GF-D8 (cell line): ENCODE data around the gene GDA.

Source experiments
- DNase-seq: peaks from one replicate; lab custom pipeline; 2025; lab: John Stamatoyannopoulos, UW

Gene GDA

GRCh38 chr9:72149231-72149975 lies at the start of gene GDA:
Gene GDA, plus strand, starts transcription at chr9:72149440. Its CDS starts 120 bp downstream, at chr9:72149560.
- DNase-seq, result no peak

DNA sequence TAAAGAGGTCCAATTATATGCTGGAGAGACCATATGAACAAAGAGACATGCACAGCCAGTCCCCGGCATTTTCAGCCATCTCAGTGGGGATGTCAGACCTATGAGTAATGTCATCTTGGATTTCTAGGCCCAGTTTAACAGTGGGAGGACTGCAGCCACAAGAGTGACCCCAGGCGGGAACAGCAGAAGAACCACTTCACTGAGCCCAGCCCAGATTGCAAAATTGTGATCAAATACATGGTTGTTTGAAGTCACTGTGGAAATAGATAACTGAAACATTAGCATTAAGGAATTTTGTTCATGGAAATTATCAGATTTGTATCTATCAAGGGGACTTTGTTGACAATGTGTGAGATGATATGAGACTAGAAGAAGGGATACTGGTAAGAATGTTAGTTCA lies 46.7 kb upstream of the GDA start:
- no peak for DNase-seq

- DNase-seq, result no peak
Measured at GRCh38 chr9:72113056-72113455, 36.2 kb upstream of the GDA start.

DNA sequence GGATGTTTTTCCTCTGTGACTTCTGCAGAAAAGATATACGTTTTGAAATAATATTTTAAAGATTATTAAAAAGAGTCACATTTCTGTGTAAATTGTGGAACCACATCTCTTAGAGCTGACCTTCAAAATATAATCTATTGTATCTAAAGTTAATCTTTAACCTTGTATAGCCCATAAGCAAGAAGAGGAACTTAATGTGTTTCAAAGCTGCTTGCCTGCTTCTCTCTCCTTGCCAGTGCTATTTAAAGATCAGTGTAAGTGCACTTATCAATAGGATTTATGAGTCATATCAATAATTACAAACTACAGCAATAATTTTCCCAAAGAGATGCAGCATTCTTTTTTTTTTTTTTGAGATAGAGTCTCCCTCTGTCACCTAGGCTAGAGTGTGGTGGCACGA lies 29.4 kb upstream of the GDA start:
- DNase-seq, result no peak

DNA sequence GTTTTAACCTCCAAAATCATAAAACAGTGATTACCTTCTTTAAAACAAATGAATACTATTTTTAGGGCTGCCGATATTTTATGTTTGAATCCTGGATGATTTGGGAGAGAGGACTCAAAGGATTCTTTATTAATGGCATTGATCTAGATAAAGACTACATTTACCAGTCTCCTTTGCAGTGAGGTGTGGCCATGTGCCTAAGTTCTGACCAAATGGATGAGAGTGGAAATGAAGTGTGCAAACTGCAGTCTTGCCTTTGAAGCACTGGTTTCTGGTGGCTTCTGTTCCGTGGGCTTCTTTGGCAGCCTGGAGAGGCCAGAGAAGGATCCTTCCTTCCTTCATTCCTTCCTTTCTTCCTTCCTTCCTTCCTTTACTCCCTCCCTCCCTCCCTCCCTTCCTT lies 24.3 kb upstream of the GDA start:
- DNase-seq, result no peak

DNA sequence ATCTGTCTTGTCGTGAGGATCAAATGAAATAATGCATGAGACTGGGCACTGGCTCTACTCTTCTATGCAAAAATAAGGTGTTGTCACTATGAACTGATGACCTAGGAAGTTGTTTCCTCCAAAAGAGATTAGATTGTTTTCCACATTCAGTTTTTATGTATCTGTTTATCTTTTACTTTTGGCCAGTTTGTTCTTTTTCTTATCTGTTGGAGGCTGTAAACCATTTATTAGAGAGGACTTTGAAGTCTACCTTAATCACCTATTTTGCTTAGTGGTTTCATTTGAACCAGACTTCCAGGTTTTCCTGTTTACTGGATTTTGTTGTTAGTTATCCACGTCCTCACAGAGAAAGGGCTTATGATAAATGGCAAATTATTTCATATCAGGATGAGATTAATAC lies 21.5 kb upstream of the GDA start:
- no peak for DNase-seq

GRCh38 chr9:72128526-72128925 lies 20.7 kb upstream of the GDA start:
- no peak for DNase-seq

DNA sequence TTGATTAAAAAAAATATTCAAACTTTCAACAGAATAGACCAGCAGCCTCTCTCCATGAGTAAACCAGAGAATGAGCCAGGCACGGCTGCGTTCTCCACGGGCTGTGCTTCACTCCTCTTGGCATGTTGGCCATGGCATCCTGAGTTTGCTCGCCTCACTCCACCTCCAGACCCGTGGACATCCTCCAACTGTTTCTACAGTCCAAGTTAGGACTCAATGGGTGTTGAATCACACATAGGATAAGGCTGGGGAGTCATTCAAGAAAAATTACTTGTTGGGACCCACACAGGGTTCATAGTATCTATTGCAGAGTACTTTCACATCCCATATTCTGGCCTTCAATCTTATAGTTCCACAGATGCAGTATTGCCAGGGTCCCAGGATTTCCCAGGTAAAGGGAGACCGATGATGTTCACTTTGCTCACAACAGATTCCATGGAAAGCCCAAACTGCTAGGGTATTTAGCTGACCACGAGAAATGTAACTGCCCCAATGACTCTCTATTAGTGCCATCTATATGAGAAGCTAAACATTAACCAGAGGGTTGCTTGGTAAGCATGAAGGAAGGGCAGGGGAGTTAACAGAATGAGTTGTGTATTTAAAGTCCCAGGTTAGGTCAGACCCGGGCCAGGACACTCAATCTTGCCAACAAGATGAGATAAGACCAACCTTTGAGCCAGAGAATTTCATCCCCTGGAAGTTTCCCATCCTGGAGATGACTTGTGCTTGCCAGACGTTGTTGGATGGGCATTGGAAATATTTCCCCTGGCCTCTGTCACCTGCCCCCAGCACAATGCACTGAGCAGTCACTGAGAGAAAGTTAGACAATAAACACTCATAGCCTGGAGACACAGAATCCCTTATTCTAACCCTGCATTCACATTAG lies 19.7 kb upstream of the GDA start:
- no peak for DNase-seq

DNA sequence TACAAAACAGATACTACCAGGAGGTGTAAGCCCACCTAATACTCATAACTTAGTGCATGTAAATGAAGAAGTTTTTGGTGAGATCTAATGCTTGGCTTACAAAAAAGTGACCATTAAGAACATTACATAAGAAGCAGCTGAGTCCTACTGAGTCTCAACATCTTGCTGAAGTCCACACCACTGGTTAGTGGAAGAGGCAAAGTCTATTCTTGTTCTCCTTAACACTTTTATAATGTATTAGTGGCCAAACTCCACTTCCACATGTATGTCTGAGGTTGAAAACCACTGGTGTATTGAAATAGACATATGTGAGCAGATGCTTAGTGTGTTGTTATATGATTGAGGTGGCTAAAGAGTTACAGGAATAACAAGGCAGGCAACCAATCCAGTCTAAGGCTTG lies 18.9 kb upstream of the GDA start:
- no peak for DNase-seq

GRCh38 chr9:72131206-72131605 lies 18.0 kb upstream of the GDA start:
- no peak for DNase-seq

GRCh38 chr9:72132052-72132451 lies 17.2 kb upstream of the GDA start:
- no peak for DNase-seq

GRCh38 chr9:72133365-72134035 lies 15.7 kb upstream of the GDA start:
- DNase-seq, result no peak

DNA sequence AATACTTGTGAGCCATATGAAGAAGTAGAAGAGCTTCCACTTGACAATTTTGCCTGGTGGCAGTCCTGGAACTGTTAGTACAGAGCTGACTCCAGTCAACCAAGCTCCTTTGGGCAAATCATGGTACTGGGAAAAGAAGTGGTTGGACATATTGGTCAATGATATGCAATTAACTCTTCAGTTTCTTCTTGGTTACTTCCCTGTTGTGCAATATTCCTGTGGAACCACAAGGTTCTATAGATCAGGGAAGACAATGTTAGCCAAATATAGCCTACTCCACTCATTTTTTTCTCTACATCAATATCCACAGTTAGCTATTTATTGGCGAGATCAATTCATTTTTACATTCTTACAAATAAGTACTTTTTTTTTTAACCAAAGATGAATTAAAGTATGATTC lies 14.4 kb upstream of the GDA start:
- DNase-seq, result no peak

GRCh38 chr9:72137697-72138365 lies 11.4 kb upstream of the GDA start:
- no peak for DNase-seq

DNA sequence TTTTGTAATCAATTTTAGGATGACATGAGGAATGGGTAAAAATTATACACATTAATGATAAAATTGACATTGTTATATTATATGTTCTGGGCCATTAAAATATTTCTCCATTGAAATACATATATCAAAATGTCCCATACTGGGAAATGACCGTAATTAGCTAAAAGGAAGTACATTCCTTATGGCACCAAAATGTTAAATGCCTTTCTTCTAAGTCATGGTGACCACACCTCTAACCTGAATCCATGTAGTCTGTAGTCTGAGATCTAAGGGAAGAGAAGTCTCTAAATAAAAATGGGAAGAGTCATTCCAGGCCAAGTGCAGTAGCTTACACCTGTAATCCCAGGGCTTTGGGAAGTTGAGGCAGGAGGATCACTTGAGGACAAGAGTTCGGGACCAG lies 10.0 kb upstream of the GDA start:
- DNase-seq, result no peak

- no peak for DNase-seq
Measured at GRCh38 chr9:72140586-72140985, 8.7 kb upstream of the GDA start.

- DNase-seq, result no peak
Measured at GRCh38 chr9:72141484-72141883, 7.8 kb upstream of the GDA start.

DNA sequence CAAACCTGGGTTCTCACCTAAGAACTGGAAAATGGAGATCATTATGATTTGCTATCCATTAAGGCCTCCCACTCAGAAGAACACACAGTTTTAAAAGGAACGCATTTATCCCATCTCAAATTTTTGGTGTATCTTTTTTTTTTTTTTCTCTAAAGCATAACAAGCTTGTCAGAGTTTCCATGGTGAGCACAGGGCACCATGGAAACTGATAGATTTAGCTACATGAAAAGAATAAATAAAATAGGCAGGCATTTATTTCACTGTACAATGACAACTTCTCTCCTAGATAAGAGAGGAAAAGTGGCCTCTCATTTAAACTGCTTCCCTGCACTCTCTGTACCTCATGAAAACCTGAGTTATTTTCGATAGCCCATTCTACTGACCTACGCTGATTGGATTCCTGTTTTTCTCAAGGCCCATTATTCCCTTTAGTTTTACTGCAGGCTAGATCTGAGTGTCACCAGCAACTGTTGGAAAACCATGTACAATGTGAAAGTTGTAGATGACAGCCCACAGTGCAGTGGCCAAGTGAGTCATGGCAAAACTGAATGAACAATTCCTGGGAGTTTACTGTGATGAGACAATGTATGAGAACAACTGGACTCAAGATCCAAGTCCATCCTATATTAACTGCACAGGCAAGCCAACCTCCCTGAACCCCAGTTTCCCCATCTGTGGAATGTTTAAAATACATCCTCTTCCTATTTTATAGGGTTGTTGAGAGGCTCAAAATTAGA lies 4.3 kb upstream of the GDA start:
- no peak for DNase-seq

DNA sequence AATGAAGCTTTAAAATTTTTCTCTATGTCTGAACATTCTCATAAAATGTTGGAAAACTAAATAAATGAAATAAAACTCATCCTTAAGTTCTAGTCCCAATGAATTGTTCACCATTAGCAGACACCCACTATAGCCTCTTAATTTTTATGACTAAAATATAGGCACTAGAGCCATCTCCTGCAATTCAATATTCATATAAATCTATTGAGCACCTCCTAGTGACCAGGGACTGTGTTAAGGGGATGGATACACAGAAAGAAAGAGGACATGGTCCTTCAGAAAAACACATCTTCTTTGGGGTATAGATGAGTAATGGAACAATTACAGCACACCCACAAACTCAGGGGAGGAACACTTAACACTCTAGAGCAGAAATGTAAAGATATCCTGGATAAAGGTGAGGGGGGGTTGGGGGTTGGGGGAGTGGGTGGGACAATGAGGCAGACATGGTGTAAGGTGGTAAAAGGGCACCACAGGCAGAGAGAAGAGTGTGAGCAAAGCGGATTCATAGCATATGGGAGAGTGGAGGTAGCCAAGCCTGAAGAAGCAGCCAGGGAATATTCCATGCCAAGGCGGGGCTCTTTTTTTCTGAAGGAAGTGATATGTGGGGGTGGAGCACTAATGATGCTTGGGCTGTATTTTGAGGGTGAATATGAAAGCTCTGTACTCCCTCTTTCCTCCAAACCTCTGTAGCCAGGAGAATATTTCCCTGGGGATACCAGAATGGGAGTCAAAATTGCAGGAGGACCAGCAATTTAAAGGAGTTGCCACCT lies 3.3 kb upstream of the GDA start:
- no peak for DNase-seq

DNA sequence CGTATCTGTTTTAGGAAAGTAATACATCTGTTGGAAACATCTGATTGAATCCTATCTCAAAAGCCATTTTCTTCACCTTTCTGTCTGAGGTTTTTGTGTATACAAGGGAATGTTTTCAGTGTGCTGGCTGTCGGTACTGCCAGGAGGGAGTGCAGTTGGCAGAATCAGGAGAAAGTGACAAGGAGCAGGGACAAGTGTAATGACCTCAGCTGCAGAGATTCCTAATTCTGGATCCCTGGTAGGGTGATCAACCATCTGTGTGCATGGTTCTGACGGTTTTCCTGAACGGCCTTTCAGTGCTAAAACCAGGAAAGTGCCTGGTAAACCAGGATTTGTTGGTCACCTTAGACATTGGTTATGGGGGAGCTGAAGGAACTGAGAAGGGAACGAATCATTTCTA lies 1.6 kb upstream of the GDA start:
- no peak for DNase-seq

DNA sequence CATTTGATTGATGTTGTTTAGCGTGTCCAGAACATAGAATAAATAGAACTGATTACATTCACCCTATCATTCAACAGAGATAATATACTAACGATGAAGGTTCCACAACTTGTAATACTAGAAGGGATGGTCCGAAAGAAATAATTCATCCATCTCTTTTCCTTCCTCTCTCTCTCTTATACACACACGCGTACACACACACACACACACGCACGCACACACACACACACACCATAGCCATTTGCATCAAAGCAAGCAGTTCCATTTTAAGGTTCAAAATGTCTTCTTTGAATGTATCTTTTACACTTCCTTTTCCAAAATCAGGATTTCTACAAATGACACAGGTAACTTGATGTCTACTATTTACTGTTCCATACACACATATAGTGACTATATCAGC lies 887 bp downstream of the GDA start:
- no peak for DNase-seq
